Measurements from ENCODE around the gene SYNGR4.

DNA sequence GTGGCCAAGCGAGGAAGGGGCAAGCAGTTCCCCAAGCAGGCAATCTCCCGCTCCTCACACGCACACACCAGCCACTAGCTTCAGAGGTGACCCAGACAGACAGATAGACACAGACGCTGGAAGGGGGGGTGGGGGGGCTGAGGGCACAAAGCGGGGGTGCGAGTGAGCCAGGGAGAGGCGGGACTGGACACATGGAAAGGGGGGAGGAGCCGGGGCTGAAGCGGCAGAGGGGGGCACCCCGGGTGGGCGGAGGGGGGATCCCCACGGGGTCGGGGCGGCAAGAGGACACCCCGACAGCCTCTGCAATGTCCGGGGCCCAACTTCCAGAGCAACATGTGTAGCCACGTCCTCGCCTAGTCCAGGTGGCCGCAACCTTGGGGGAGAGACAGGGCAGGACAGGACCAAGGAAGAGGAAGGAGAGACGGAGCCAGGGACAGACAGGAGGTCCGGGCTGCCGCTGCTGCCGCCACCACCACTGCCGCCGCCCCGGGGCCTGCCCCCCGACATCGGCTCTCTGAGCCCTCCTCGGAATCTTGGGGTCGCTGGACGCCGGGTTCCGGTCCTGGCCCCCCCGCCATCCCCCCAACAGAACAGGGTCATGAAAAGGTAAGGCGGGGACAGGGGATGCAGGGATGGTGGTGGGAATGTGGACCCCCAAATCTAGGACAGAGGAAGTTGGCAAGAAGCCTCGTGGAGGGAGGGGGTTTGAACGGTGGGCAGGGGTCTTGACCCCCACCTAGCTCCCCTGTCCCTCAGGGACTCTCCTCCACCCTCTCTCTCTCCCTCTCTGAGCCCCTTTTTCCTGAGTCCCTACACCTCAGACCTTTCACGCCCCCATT, 30.4 kb downstream of the SYNGR4 start:
- TF ChIP-seq GATA2 (IDR thresholded peaks at IDR 0.05; ENCODE audit: low read depth, low read length), result no peak
- no peak for TF ChIP-seq GATA3 (IDR thresholded peaks at IDR 0.05; ENCODE audit: low read depth, low read length)

All from SH-SY5Y (cell line).